Thyroid gland (tissue), 4 donors: ENCODE data around the gene PPP1R13B. TPM values are rescaled to one million over a fixed set of nuclear protein-coding genes. Genes with fewer than 3 reads are reported as not detected.

Experiments used
- DNase-seq, 2 donors: peaks; one replicate each; pipeline ENCODE4 v3.0.0-alpha.2; 2019
- H3K27ac ChIP-seq, 3 donors: fragments of 200-600 bp; sonication (generic); 1 replicate in 2 of 3; 2 replicates in 1 of 3; pipeline ENCODE4 v1.5.1; 2016 to 2019; ENCODE audit warnings: mild to moderate bottlenecking in 1 of 3, moderate library complexity in 1 of 3
- H3K27me3 ChIP-seq: fragments of 200-600 bp; sonication (generic); one replicate; pipeline ENCODE4 v1.5.1; 2019
- H3K36me3 ChIP-seq, 2 donors: fragments of 200-600 bp; sonication (generic); one replicate each; pipeline ENCODE4 v1.5.1; 2016 to 2019
- H3K4me1 ChIP-seq, 2 donors: fragments of 200-600 bp; sonication (generic); one replicate each; pipeline ENCODE4 v1.5.1; 2017 to 2019
- H3K4me3 ChIP-seq, 3 donors: fragments of 200-600 bp; sonication (generic); replicated peaks in 1 of 3; 1 replicate in 2 of 3; 2 replicates in 1 of 3; pipeline ENCODE4 v1.5.1; 2016; ENCODE audit warnings: mild to moderate bottlenecking in 1 of 3
- H3K9me3 ChIP-seq: fragments of 200-600 bp; sonication (generic); one replicate; pipeline ENCODE4 v1.5.1; 2017
- POLR2A ChIP-seq, 2 donors: fragments of 450-650 bp; IDR thresholded peaks; one replicate each; pipeline ENCODE4 v1.6.1; 2017; ENCODE audit warnings: antibody characterized with exemption in 2 of 2, mild to moderate bottlenecking in 2 of 2, moderate library complexity in 1 of 2
- WGBS, 2 donors: methylation state at CpG; one replicate each; pipeline ENCODE4 v1.1.5; 2017; 5-methylcytosine and 5-hydroxymethylcytosine counted together
- intact Hi-C: fragments of 100-400 bp; cut with DNase I; formaldehyde crosslinking; loops from one replicate; pipeline ENCODE4 v1.15.1; 2023
- total RNA-seq, 4 donors: library from RNA; depleted of rRNA; stranded (reverse); fragments of >200 nt; gene quantifications; one replicate each; pipeline ENCODE4 v1.2.3, GENCODE V29; 2016
- TF ChIP-seq, protein P1 (sequence below), 6 experiments: fragments of 200-600 bp in 3 of 6; fragments of 450-650 bp in 3 of 6; sonication (generic) in 3 of 6; IDR thresholded peaks; one replicate each; pipeline ENCODE4 v1.5.1; 2016 to 2019; ENCODE audit warnings: antibody characterized with exemption in 6 of 6, mild to moderate bottlenecking in 2 of 6, inconsistent platforms in 1 of 6, moderate library complexity in 1 of 6

The PPP1R13B gene
- total RNA-seq, 4 donors from 2014 or later, result 77.0 to 131 (median 81.8) TPM

DNA sequence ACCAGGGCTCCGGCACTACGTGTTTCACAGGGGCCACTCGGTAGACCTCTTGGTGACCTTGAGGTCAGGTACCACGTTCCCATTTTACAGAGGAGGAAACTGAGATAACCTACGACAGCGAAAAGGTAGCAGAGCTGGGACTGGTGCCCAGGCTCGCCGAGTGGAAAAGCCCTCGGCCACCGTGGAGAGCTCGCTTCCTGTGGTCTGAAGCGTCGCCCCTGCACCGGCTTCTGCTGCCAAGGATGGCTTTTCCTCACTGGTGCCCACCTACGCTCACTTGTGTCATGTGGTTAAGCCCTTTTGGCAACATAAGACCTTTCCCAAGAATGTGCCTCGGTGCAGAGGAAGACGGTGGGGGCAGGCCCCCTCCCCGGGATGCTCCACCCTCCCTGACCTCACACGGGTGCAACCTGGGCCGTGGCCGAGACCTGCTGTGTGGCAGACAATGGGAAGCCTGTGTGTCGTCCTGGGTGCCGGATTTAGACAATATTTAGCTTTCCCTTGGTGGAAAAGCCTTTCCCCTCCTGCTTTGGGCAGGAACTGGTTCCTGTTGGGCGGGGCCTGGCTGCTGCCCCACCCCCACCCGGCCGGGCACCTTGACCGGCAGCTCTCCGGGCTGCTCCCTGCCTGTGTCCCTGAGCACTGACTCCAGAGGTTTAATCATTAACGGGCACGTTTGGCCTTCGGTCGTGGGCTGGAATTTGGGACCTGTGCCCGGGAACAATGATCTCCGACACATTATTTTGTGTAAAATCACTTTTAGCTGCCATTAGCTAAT is 32.4 kb upstream of the PPP1R13B start:
- Histone ChIP-seq H3K27me3 (no peaks in the 10 kb centered on the region), H3K4me1 (peaks cover 30 to 34% of the 10 kb centered on the region in 2 donors), H3K4me3 (peak overlapping the region in 1 of 3 donors; percentile 16), H3K36me3 (no peaks in the 10 kb centered on the region), H3K27ac (peak overlapping the region; percentile 70 to 84 (median 75)), H3K9me3 (no peaks in the 10 kb centered on the region)
- peak; percentile 78 to 83 for DNase-seq
- intact Hi-C loops, result no loop called here
- WGBS, 2 donors, result 30 to 33% methylated on average over 9 to 27 of the region's 34 CpGs
- no peak for TF ChIP-seq POLR2A (IDR thresholded peaks at IDR 0.05)
- TF ChIP-seq, protein P1, sequence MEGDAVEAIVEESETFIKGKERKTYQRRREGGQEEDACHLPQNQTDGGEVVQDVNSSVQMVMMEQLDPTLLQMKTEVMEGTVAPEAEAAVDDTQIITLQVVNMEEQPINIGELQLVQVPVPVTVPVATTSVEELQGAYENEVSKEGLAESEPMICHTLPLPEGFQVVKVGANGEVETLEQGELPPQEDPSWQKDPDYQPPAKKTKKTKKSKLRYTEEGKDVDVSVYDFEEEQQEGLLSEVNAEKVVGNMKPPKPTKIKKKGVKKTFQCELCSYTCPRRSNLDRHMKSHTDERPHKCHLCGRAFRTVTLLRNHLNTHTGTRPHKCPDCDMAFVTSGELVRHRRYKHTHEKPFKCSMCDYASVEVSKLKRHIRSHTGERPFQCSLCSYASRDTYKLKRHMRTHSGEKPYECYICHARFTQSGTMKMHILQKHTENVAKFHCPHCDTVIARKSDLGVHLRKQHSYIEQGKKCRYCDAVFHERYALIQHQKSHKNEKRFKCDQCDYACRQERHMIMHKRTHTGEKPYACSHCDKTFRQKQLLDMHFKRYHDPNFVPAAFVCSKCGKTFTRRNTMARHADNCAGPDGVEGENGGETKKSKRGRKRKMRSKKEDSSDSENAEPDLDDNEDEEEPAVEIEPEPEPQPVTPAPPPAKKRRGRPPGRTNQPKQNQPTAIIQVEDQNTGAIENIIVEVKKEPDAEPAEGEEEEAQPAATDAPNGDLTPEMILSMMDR (IDR thresholded peaks at IDR 0.05), result peak in 1 of 6 experiments; percentile 3

- DNase-seq, result no peak
- Histone ChIP-seq H3K36me3 (no peaks in the 10 kb centered on the region), H3K27ac (peak overlapping the region; percentile 70 to 84 (median 75)), H3K27me3 (no peaks in the 10 kb centered on the region), H3K9me3 (no peaks in the 10 kb centered on the region), H3K4me1 (peaks cover 30 to 34% of the 10 kb centered on the region in 2 donors), H3K4me3 (no peak overlapping the region)
- TF ChIP-seq, protein P1 (IDR thresholded peaks at IDR 0.05), result no peak
- TF ChIP-seq POLR2A (IDR thresholded peaks at IDR 0.05), result no peak
- intact Hi-C loops, result no loop called here
- WGBS, 2 donors, result 78 to 91% methylated on average over 16 of the region's 16 CpGs
Observed at GRCh38 chr14:103879118-103879569, 31.8 kb upstream of the PPP1R13B start.

DNA sequence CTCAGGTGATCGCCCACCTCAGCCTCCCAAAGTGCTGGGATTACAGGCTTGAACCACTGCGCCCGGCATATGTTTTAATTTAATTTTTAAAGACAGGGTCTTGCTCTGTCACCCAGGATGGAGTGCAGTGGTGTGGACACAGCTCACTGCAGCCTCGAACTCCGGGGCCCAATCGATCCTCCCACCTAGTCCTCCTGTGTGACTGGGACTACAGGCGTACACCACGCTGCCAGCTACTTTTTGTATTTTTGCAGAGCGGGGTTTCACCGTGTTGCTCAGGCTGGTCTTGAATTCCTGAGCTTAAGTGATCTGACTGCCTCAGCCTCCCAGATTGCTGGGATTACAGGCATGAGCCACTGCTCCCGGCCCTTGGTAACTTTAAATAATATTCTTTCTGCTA is 30.8 kb upstream of the PPP1R13B start:
- WGBS, 2 donors, result 87 to 88% methylated on average over 11 of the region's 11 CpGs

DNA sequence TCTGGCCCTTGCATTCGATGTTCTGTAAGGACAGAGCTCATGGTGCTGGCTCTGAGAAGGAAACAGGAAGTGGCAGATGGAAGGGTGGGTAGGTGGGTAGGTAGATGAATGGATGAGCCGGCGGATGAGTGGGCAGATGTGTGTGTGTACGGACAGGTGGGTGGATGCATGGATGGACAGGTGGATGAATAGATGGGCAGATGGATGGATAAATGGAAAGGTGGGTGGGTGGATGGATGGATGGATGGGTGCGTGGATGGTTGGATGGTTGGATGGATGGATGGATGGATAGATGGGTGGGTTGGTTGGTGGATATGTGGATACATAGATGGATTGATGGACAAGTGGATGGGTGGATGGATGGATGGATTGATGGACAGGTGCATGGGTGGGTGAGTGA is 27.6 kb upstream of the PPP1R13B start:
- intact Hi-C loops, result no loop called here
- H3K9me3 ChIP-seq, result no peaks in the 10 kb centered on the region
- H3K4me3 ChIP-seq, result no peak overlapping the region
- H3K27ac ChIP-seq, result no peak overlapping the region
- H3K4me1 ChIP-seq, result peaks cover 13 to 37% of the 10 kb centered on the region in 2 donors
- no peaks in the 10 kb centered on the region for H3K27me3 ChIP-seq
- WGBS, 2 donors, result 95 to 97% methylated on average over 5 of the region's 5 CpGs
- H3K36me3 ChIP-seq, result no peaks in the 10 kb centered on the region
- no peak for TF ChIP-seq POLR2A (IDR thresholded peaks at IDR 0.05)
- TF ChIP-seq, protein P1 (IDR thresholded peaks at IDR 0.05), result no peak
- no peak for DNase-seq

More for the DNA sequence above, 30.8 kb upstream of the PPP1R13B start:
- Histone ChIP-seq H3K36me3 (no peaks in the 10 kb centered on the region), H3K4me1 (peaks cover 30 to 39% of the 10 kb centered on the region in 2 donors), H3K4me3 (no peak overlapping the region), H3K27ac (no peak overlapping the region), H3K27me3 (no peaks in the 10 kb centered on the region), H3K9me3 (no peaks in the 10 kb centered on the region)
- TF ChIP-seq POLR2A (IDR thresholded peaks at IDR 0.05), result no peak
- TF ChIP-seq, protein P1 (IDR thresholded peaks at IDR 0.05), result no peak
- no peak for DNase-seq
- intact Hi-C loops, result no loop called here

DNA sequence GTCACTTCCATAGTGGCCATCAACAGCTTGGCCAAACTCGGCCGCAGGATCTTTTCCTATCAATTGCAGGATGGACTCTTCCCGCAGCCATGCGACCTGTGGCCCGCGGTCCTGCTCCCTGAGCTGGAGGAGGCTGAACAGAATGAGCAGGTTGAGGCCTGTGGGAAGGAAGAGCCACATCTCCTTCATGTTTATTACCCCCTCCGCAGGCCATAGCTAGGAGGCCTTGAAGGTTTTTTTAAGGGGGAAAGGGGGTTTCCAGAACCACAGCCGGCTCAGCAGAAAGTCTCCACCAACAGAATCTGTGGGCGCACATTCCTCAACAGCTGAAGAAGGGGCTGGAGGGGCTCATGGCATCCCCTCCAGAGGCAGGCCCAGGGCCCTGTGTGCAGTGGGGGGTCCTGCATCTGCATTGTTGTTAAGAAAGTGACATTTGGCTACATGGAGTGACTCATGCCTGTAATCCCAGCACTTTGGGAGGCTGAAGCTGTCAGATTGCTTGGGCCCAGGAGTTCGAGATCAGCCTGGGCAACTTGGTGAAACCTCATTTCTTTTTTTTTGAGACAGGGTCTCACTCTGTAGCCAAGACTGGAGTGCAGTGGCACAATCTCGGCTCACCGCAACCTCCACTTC is 25.2 kb upstream of the PPP1R13B start:
- Histone ChIP-seq H3K4me3 (peak overlapping the region in 1 of 3 donors; percentile 17), H3K27me3 (no peaks in the 10 kb centered on the region), H3K27ac (peak overlapping the region; percentile 77 to 90 (median 80)), H3K4me1 (peaks cover 13 to 47% of the 10 kb centered on the region in 2 donors), H3K36me3 (no peaks in the 10 kb centered on the region), H3K9me3 (no peaks in the 10 kb centered on the region)
- intact Hi-C loops, result no loop called here
- no peak for TF ChIP-seq POLR2A (IDR thresholded peaks at IDR 0.05)
- TF ChIP-seq, protein P1 (IDR thresholded peaks at IDR 0.05), result no peak
- WGBS, 2 donors, result 91 to 92% methylated on average over 6 to 7 of the region's 12 CpGs
- no peak for DNase-seq
